Medulla oblongata (tissue), 1 donor: ENCODE data around the gene PXDN.

Source experiments
- DNase-seq: peaks from one replicate; pipeline ENCODE4 v3.0.0-alpha.2; 2015; ENCODE audit errors: extremely low spot score

The PXDN gene

DNA sequence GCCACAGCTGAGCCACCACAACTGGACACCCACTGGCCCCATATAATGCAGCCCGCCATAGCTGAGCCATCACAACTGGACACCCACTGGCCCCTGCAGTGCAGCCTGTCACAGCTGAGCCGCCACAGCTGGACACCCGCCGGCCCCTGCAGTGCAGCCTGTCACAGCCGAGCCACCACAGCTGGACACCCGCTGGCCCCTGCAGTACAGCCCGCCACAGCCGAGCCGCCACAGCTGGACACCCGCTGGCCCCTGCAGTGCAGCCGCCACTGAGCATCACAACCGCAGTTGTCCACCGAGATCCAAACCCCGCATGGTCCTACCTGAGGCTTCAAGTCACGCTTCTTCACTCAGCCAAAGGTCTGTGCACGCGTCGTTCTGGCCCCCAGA lies 134.2 kb downstream of the PXDN start:
- DNase-seq, result no peak

DNA sequence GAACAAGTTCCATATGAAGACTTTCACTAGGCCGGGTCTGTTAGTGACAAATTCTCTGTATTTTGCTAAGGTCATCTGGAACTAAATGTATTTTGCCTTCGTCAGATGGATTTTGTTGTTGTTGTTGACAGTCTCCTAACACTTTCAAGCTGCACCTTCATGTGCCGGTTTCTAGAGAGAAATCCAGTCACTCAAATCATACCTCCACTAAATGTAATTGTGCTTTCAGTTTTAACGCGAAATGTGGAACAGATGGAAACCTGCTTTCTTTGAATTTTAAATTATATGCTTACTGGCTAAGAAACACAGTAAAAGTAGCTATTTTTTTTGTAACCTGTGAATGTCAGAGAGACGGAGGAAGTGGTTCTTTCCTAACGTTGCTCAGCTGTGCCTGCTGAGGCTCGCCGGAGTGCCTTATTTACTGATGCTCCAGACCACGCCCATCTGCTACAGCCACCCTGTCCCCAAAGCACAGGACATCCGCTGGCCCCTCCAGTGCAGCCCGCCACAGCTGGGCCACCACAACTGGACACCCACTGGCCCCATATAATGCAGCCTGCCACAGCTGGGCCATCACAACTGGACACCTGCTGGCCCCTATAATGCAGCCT lies 134.7 kb downstream of the PXDN start:
- no peak for DNase-seq

DNA sequence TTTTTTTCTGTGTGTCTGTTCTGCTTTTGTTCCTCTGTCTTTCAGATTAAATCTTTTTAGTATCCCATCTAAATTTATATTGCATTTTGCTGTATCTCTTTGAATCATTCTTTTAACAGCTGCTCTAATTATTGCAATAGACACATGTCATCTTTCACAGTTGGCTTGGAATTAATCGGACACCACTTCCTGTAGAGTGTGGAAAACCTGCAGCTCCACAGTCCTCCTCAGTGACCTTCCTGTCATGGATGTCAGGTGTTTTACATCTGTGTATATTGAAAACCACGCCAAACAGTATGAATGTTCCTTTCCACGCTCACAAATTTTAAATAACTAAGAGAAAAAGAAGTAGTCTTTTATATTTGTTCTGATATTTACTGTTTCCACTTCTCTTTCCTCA lies 135.3 kb downstream of the PXDN start:
- no peak for DNase-seq

DNA sequence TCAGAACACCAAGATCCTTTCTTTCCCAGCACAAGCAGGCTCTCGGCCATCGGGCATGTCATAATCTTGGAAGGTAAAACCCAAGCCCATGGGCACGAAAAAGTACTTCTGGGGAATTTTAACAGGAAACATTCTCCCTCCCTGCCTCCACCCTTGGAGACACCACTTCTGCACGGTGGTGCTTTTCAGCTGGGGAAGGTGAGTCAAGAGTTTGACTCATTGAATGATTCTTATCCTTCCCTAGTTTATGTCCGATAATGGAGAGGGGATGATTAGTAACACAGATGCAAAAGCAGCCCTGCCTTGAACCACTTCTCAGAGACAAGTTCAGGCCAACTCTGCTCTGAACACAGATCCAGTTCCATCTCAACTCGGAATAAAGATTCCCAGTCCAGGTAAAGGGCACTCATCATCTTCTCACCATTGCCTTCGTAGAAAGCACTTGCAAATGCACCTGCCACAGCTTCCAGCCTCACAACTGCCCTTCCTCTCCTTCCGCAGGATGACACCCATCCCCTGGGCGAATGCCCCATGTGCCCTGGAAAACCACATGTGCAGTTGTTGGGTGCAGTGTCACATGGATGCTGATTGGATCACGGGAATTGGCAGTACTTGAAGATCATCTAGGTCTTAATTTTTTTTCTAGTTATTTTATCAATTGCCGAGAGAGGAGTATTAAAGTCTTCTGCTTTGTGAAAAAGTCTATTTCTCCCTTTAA lies 136.2 kb downstream of the PXDN start:
- DNase-seq, result no peak

DNA sequence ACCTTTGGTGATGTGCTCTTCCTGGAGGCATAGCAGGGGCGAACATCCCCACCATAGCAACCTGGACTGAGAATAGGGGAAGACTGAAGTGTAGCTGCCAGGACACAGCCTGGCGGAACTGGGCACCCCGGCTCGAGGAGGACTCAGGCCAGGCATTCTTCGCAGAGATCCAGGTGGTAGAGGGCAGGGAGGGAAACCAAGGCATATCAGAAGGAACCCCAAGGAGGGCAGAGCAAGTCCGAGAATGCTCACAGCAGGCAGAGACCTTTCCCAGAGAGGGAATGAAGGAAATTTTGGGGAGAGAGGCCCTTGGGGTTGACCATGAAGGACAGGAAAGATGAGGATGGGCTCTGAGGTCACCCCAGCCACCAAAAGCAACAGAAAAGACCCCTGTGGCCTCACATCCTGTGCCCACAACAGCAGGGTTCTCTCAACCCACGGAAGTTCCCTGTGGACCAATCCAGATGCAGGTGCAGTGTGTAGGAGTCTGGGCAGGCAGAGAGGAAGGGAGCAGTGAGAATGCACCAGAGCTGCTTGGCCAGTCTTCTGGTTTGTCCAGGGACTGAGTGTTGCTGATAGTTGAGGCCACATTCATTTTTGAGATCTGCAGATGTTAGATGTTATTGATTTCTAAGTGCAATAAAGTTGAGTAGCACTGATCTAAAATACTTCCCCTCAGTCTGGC lies 136.9 kb downstream of the PXDN start:
- no peak for DNase-seq

DNA sequence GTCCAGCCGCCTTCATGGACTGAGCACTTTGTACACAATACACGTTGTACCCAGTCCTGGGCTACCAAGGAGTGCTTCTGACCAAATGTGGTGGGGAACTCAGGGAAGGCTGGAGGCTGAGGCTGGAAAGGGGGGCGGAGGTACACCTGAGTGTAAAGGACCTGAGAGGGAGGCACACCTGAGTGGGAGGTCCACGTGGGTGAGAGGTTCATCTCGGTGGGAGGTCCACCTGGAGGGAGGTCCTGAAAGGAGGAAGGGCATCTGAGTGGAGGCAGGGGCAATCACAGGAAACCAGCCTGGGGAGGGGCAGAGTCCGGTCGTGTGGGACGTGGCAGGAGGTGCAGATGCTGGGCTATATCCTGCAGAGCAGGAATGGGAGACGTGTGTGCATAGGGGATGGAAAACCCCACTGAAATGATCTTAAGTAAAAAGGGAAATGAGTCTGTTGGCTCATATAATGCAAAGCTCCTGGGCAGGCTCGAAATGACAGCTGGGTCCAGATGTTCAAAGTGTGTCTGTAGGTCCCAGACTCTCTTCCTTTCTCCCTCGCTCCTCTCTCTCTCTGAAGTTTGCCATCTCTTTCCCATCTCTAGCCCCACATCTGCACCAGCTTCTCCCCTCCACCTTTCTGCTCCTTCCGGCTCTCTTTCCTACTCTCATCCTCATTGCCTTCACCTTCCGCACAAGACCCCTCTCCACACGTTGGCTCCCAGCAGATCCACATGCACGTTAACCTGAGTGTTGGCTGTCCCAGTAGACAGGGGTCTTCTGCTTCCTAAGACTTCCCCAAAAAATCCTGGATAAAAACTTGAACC lies 137.7 kb downstream of the PXDN start:
- DNase-seq, result no peak

DNA sequence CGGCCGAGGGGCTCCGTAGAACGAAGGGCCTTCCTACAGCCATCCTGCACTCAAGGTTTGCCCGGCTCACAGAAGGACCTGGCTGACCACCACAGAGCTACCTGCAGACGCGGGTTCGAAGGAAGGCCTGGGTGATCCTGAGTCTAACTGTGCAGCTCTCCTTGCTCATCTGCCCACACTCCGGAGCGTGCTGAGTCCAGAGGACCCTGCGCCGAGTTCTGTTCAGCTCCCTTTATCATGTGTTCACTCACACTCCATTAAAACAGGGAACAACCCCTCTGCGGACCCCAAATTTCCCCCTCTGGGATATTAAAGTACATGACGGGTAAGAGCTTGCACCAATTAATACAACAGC lies 138.3 kb downstream of the PXDN start:
- DNase-seq, result no peak

DNA sequence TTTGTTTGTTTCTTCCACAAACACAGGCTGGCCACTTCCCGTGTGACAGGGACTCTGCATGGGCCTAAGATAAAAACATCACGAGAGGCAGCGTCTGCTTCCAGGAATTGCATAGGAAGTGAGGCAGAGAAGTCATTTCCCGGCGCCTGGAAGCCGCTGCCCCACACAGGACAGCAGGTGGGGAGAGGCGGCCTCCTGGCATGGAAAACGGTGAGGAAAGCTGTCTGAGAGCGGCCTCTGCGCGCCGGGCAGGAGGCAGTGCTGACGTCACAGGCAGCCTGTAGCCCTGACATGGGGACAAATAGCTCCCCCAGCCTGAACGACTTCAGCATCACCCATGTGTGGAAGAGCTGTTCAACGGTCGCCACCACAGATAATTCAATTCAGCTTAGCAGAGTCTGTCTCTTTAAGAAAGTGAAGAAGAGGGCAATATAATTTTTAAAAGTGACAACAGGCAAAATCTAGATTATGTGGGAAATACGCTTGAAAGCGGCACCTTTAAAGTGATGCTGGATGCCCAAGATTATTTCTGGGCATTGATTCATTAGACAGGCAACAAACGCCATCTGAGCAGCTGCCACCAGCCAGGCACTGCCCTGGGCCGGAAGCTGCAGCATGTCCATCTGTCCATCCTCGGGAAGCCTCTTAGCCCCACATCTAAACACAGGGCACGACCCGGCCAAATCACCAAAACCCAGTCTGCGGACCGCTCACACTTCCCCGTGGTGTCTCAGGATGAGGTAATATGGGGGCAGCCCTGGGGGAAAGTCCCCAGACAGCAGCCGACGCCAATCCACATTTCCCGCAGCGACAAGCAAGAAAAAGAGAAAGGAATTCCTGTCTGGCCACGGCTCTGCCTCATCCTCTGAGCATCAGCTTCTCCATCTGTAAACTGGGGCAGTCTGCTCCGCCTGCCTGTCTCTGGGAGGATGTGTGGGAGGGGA lies 138.9 kb downstream of the PXDN start:
- DNase-seq, result peak; percentile 12

DNA sequence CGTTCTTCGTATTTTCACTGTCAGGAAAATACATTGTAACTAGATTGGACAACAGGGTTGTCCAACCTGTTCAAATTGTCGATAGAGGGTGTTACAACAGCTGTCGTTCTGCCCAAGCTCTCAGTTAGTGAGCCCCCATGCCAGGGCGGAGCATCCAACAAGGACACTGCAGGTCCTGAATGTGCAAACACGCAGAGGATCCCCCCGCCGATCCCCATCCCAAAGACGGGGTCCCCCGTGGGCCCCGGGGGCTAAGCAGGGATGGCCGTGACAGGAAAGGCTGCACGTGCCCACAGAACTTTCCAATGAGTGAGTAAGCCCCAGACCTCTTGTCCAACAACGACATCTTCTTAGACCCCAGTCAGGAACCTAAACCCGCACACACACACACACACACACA lies 140.8 kb downstream of the PXDN start:
- DNase-seq, result no peak

DNA sequence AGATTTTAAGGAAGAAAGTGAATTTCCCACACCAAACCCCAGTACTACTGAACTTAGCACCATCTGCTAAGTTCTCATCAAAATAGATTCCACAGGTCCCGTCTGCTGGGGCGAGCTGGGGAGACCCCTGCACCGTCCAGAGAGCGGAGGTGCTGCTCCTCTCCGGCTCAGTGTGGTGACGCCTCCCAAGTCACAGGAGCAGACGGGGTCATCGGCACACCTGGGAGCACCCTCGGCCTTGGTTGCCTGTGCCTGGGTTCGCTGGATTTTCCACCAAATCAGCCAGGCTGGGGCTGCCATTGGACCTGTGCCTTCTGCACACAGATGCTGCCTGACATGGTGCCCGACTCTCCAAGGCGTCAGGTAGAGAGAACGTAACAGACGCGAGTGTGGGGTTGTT lies 141.3 kb downstream of the PXDN start:
- DNase-seq, result no peak

DNA sequence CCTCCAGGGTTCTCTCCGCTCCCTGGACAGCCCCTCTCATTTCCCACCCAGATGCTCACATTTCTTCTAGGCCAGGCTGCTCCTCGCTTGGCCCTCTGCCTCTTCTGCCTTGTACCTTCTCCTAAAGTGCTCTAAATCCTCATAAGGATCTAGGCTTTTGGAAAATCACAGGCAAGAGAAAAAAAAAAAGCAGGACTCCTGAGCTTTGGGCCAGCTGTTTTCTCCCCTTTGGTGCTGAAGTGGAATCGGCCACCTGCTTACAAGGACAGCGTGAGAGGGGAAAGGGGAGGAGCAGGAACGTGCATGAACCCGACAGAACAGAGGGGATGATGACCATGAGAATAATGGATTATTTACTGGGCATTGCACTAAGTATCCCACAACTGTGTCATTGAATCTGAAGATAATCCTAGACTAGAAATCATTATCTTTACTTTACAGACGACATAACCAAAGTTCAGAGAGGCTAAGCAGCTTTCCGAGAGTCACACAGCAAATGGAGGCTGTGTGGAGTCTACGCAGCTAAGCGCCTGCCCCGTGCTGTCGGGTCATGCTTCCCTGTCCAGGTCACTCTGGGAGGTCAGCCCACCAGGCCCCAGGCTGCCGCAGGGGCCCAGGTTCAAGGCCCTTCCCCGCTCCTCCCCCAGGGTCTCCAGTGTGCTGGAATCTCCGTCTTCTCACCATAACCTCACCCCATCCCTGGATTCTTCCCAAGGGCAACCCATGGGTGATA lies 141.9 kb downstream of the PXDN start:
- DNase-seq, result no peak

DNA sequence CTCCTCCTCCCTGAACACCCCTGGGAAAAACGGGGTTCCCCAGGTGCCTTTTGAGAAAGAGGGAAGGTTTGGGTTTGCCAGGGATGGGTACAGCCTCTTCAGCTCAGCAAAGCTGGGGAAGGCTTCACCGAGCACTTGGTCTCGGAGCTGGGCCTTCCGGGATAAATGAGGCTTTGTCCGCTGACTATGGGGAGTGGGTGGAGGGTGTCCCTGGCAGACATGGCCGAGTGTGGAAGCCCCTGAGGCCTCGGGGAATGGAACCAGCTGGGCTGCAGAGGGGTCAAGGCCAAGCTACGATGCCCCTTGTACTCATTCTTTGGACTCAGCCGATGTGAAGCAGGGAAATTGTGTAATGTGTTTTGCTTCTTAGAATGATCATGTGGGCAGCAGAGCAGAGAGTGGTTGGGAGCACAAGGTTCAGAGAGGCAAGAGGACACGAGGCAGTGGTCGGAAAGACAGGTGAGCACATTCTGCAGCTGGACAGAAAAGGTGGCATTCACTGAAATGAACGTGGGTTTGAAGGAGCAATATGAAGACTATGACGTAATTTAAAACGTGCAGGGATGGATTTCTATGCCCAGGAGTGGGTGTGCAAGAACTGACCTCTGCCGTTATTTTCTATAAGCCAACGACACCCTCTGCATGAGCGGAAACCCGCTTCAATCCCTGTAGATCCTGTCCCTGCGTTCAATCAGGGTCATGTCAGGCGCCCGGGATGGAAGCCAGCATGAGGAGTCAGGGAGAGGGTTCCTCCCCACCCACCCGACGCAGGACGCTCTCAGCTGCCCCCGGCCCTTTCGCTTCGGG lies 142.6 kb downstream of the PXDN start:
- DNase-seq, result no peak

DNA sequence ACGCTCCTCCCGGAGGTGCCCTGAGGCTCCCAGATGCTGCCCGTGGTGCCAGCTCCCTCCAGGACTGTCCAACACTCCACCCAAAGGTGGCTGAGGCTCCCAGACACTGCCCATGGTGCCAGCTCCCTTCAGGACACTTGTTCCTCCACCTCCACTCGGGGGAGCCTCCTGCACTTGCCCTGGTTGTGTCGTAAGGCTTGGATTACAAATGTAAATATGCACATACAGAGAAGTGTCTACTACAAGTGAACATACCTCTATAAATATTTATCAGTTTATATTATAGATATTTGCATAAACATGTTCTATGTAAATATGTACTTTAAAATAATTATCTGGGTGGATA lies 143.3 kb downstream of the PXDN start:
- DNase-seq, result no peak

DNA sequence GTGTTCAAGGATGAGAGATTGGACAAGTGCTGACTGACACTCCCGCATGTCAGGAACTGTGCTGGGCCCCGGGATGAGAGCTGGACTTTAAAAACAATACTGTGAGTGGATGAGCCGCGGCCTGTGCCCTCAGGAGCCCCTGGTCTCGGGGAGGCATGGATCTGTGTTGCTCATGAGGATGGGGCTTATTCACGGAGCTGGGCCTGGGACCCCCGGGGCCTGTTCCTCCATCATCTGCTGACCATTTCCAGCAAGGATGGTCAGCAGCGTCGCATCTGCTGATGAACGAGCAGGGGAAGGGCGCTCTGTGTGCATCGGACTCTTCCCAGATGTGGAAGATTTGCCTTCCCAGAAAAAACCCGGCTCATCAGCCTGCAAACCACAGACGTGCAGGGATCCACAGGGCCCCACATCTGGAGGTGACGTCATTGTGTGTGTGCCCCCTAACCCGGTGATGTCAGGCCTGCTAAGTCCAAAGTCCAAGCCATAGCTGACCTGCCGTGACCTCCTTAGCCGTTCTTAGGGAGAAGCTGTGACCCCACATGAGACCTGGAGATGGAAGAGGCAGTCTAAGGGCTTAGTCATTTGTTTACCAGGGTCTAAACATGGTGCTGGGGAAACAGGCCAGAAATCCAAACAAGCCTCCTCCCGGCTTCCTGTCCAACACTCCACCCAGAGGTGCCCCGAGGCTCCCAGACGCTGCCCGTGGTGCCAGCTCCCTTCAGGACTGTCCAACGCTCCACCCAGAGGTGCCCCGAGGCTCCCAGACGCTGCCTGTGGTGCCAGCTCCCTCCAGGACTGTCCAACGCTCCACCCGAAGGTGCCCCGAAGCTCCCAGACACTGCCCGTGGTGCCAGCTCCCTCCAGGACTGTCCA lies 143.9 kb downstream of the PXDN start:
- DNase-seq, result no peak

DNA sequence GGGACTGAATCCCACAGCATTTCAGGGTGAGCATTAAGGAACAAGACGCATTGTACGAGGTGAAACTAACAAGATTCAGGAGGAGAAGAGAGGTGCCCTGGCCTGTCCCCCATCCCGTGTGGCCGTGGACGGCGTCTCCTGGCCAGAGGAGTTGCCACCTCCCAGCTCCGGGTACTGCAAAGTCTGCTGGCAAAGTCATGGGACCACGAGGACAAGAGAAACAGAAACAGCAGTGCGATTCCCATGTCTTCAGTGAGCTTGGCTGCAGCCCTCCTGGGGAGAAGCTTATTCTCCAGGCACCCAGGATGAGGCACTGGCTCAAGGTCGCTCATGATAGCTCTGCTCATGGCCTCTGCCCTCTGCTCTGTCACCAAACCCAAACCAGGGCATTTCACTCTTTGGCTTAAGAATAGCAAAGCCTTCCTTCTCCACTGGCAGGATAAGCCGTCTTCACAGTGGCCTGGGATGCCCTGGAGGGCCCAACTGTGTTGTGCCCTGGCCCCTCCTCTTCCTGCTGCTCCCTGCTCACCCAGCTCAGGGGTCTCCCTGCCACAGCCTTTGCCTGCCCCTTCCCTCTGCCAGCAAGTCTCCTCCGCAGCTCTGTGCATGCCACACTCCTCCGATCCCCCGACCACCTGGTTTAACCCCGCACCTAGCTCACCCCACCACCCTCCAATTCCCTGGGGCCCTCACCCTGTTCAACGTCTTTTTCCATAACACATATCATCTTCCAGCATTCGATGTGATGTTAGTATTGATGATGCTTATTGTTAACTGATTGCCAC lies 144.8 kb downstream of the PXDN start:
- no peak for DNase-seq

DNA sequence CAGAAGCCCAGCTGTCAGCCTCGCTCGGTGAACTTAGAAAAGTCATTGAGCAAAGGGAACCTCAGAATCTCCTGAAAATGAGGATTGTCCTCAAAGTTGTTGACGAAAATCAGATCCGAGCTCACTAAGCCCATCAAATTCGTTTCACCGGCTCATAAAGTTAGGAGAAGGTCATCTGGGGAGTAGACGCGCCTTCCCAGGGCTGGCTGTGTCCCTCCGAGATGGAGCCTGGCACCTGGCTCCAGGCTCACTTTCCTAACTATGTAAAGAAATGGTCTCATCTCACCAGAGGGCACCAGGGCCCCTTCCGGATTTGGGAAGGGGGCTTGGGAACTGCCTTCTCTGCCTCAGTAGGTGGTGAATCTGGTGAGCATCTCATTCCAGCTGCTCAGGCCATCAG lies 145.5 kb downstream of the PXDN start:
- DNase-seq, result no peak

DNA sequence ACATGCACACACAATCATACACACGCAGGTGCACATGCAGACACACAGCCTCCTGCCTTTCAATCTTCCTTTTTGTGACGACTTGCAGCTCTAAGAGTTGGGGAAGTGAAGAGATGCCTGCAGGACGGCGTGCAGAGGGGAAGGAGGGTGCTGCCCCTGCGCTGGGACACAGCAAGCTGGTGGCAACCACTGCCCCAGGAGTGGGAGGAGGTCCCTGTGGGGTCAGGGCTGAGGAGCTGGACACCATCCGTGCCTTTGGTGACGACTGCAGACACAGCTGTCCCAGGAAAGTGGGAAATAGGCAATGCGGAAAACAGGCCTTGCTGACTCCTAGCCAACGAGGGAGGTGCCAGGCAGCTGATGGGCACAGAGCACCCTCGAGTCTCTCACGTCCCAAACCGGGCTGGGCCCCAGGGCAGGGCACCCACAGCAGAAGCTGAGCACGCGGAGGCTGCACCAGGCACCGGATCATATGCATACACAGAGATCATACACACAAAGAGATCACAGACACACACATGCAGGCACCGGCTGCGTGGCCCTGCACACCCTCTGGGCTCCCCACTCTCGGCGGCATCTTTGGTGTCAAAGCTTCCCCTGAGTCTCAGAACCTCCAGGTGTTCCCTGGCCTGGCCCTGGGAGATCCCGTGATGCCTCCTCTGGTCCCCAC lies 146.1 kb downstream of the PXDN start:
- DNase-seq, result no peak

DNA sequence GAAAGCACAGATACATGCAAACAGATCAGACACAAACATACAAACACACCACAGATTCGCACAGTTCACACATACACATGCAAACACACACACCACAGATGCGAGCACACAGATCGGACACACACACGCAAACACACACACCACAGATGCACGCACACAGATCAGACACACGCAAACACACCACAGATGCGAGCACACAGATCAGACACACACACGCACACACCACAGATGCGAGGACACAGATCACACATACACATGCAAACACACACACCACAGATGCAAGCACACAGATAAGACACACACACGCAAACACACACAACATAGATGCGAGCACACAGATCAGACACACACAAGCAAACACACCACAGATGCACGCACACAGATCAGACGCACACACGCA lies 149.0 kb downstream of the PXDN start:
- no peak for DNase-seq
